NCI-H1436 (cell line): ENCODE measurements around the gene MMP13.
"Not testable (repeated sequence)": the region's sequence is repeated elsewhere in the genome, so short reads cannot be mapped to it uniquely, and the experiment has no call there.

Experiments
- DNase-seq: peaks from one replicate; lab custom pipeline; 2025; lab: John Stamatoyannopoulos, UW

MMP13 gene

GRCh38 chr11:102955624-102956023 lies at the start of gene MMP13:
Gene MMP13, minus strand, starts transcription at chr11:102955732. Its CDS starts 27 bp downstream, at chr11:102955705.
- DNase-seq = no peak

GRCh38 chr11:103004234-103004633 lies 48.7 kb upstream of the MMP13 start:
- not testable (repeated sequence) for DNase-seq

- DNase-seq = no peak
Measured at GRCh38 chr11:102994105-102994504, 38.6 kb upstream of the MMP13 start.

GRCh38 chr11:102991776-102992175 lies 36.2 kb upstream of the MMP13 start:
- no peak for DNase-seq

GRCh38 chr11:102990145-102990544 lies 34.6 kb upstream of the MMP13 start:
- DNase-seq = no peak

GRCh38 chr11:102989379-102990047 lies 34.0 kb upstream of the MMP13 start:
- no peak for DNase-seq

GRCh38 chr11:102986815-102987214 lies 31.3 kb upstream of the MMP13 start:
- no peak for DNase-seq

- no peak for DNase-seq
Measured at GRCh38 chr11:102985850-102986249, 30.3 kb upstream of the MMP13 start.

GRCh38 chr11:102983486-102983885 lies 28.0 kb upstream of the MMP13 start:
- DNase-seq = no peak

- DNase-seq = no peak
Measured at GRCh38 chr11:102981324-102981910, 25.9 kb upstream of the MMP13 start.

- DNase-seq = no peak
Measured at GRCh38 chr11:102974552-102975280, 19.2 kb upstream of the MMP13 start.

- DNase-seq = not testable (repeated sequence)
Measured at GRCh38 chr11:102973698-102974097, 18.2 kb upstream of the MMP13 start.

- DNase-seq = no peak
Measured at GRCh38 chr11:102972853-102973252, 17.3 kb upstream of the MMP13 start.

- no peak for DNase-seq
Measured at GRCh38 chr11:102971766-102972165, 16.2 kb upstream of the MMP13 start.

- no peak for DNase-seq
Measured at GRCh38 chr11:102967497-102967896, 12.0 kb upstream of the MMP13 start.

GRCh38 chr11:102966011-102966410 lies 10.5 kb upstream of the MMP13 start:
- DNase-seq = no peak

GRCh38 chr11:102964867-102965266 lies 9.3 kb upstream of the MMP13 start:
- no peak for DNase-seq

- no peak for DNase-seq
Measured at GRCh38 chr11:102957953-102958352, 2.4 kb upstream of the MMP13 start.

- DNase-seq = no peak
Measured at GRCh38 chr11:102950622-102951081, 4.9 kb downstream of the MMP13 start.

GRCh38 chr11:102946237-102946636 lies 9.3 kb downstream of the MMP13 start:
- DNase-seq = no peak

GRCh38 chr11:102940714-102941588 lies 14.6 kb downstream of the MMP13 start:
- peak; percentile 44 for DNase-seq

- DNase-seq = no peak
Measured at GRCh38 chr11:102936864-102937509, 18.5 kb downstream of the MMP13 start.
